ENCODE data around the gene PDE4A. TPM values are rescaled to one million over a fixed set of nuclear protein-coding genes. Genes with fewer than 3 reads are reported as not detected.

Gene PDE4A
- total and polyA plus RNA-seq, 2 of the 13 experiments (the other 11 are each of a cell fraction or from before 2014, with no cell fraction given), result 1.1 to 4.1 TPM

GRCh38 chr19:10416380-10417257 is 3.7 kb upstream of the PDE4A start (continued):
- TF ChIP-seq, protein P1, sequence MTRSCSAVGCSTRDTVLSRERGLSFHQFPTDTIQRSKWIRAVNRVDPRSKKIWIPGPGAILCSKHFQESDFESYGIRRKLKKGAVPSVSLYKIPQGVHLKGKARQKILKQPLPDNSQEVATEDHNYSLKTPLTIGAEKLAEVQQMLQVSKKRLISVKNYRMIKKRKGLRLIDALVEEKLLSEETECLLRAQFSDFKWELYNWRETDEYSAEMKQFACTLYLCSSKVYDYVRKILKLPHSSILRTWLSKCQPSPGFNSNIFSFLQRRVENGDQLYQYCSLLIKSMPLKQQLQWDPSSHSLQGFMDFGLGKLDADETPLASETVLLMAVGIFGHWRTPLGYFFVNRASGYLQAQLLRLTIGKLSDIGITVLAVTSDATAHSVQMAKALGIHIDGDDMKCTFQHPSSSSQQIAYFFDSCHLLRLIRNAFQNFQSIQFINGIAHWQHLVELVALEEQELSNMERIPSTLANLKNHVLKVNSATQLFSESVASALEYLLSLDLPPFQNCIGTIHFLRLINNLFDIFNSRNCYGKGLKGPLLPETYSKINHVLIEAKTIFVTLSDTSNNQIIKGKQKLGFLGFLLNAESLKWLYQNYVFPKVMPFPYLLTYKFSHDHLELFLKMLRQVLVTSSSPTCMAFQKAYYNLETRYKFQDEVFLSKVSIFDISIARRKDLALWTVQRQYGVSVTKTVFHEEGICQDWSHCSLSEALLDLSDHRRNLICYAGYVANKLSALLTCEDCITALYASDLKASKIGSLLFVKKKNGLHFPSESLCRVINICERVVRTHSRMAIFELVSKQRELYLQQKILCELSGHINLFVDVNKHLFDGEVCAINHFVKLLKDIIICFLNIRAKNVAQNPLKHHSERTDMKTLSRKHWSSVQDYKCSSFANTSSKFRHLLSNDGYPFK (CRISPR knock-in tag; IDR thresholded peaks at IDR 0.05; ENCODE audit: borderline replicate concordance), result peak; percentile 85
- TF ChIP-seq, protein P2, sequence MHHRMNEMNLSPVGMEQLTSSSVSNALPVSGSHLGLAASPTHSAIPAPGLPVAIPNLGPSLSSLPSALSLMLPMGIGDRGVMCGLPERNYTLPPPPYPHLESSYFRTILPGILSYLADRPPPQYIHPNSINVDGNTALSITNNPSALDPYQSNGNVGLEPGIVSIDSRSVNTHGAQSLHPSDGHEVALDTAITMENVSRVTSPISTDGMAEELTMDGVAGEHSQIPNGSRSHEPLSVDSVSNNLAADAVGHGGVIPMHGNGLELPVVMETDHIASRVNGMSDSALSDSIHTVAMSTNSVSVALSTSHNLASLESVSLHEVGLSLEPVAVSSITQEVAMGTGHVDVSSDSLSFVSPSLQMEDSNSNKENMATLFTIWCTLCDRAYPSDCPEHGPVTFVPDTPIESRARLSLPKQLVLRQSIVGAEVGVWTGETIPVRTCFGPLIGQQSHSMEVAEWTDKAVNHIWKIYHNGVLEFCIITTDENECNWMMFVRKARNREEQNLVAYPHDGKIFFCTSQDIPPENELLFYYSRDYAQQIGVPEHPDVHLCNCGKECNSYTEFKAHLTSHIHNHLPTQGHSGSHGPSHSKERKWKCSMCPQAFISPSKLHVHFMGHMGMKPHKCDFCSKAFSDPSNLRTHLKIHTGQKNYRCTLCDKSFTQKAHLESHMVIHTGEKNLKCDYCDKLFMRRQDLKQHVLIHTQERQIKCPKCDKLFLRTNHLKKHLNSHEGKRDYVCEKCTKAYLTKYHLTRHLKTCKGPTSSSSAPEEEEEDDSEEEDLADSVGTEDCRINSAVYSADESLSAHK (CRISPR knock-in tag; IDR thresholded peaks at IDR 0.05; ENCODE audit: borderline replicate concordance), result no peak
- TF ChIP-seq ZNF7 (CRISPR knock-in tag; IDR thresholded peaks at IDR 0.05) (no peak), RAD51 (IDR thresholded peaks at IDR 0.05; ENCODE audit: borderline replicate concordance) (no peak), CBFB (CRISPR knock-in tag; IDR thresholded peaks at IDR 0.05) (peak; percentile 85), ZMYM3 (CRISPR knock-in tag; IDR thresholded peaks at IDR 0.05) (peak; percentile 87), ZNF674 (CRISPR knock-in tag; IDR thresholded peaks at IDR 0.05; ENCODE audit: low read depth) (no peak), BRF2 (CRISPR knock-in tag; IDR thresholded peaks at IDR 0.05) (no peak), ZSCAN25 (CRISPR knock-in tag; IDR thresholded peaks at IDR 0.05) (no peak; the same call in 1 of the 2 replicates), ETS1 (CRISPR knock-in tag; IDR thresholded peaks at IDR 0.05) (peak; percentile 52; the same call in 1 of the 2 replicates), ZNF343 (CRISPR knock-in tag; IDR thresholded peaks at IDR 0.05) (peak; percentile 45; the same call in 1 of the 2 replicates), ZSCAN9 (CRISPR knock-in tag; IDR thresholded peaks at IDR 0.05; ENCODE audit: borderline replicate concordance) (peak; percentile 70; the same call in 1 of the 2 replicates), SRSF1 (optimal IDR thresholded peaks at IDR 0.05; ENCODE audit: low read depth, low read length) (peak; percentile 78), GTF2F1 (IDR thresholded peaks at IDR 0.05; ENCODE audit: low read length) (0 out of 2 replicates have a peak, but pooled peaks have one; percentile 34), ZNF205 (CRISPR knock-in tag; IDR thresholded peaks at IDR 0.05) (peak; percentile 77), ZNF775 (CRISPR knock-in tag; IDR thresholded peaks at IDR 0.05; ENCODE audit: borderline replicate concordance) (no peak), RORA (CRISPR knock-in tag; IDR thresholded peaks at IDR 0.05) (no peak), ZNF432 (CRISPR knock-in tag; IDR thresholded peaks at IDR 0.05; ENCODE audit: borderline replicate concordance) (no peak)
- TF ChIP-seq, protein P3, sequence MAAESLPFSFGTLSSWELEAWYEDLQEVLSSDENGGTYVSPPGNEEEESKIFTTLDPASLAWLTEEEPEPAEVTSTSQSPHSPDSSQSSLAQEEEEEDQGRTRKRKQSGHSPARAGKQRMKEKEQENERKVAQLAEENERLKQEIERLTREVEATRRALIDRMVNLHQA (CRISPR knock-in tag; IDR thresholded peaks at IDR 0.05), result 0 out of 2 replicates have a peak, but pooled peaks have one; percentile 42
